ENCODE measurements around the gene PNKP.
A peak's percentile ranks its signal among the peaks of the same experiment; 100 is the strongest.
"Not testable (repeated sequence)": the region's sequence is repeated elsewhere in the genome, so short reads cannot be mapped to it uniquely, and the experiment has no call there.

PNKP gene

DNA sequence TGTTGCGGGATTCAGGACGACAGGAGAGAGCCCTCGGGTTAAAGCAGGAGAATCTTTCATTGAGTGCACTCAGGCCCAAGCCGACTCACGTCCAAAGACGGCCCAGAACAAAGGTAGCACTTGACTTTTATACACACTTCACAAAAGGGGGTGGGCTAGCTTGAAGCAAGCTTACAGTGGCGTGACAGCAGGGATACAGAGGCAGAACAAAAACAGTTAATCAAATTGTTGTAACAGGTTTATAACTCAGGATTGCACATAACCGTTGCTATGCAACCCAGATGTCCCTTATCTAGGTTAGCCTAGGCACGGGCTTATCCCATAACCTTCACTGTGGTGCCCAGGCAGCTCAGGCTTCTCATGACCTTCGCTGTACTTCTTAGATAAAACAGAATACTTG, 47.3 kb downstream of the PNKP start:
- Histone ChIP-seq H3K4me1 (ENCODE audit: insufficient read depth, low read length, poor library complexity, severe bottlenecking) (peaks cover 18% of the 10 kb centered on the region), H3K27me3 (ENCODE audit: insufficient read depth, low read length, poor library complexity, severe bottlenecking) (no peaks in the 10 kb centered on the region), H3F3A (ENCODE audit: low read depth) (no peaks in the 10 kb centered on the region), H4K20me1 (ENCODE audit: insufficient read depth, low read length, poor library complexity, severe bottlenecking) (peaks cover 9% of the 10 kb centered on the region), H3K79me2 (ENCODE audit: insufficient read depth, low read length) (peaks cover 38% of the 10 kb centered on the region), H3K4me3 (ENCODE audit: low read length, poor library complexity, severe bottlenecking) (peak overlapping the region; percentile 17), H3K36me3 (ENCODE audit: insufficient read depth, low read length) (no peaks in the 10 kb centered on the region), H2AFZ (ENCODE audit: low read length) (no peak overlapping the region), H3K9me3 (ENCODE audit: insufficient read depth, low read depth, low read length) (no peaks in the 10 kb centered on the region), H3K9ac (ENCODE audit: low read depth, low read length, poor library complexity, severe bottlenecking) (peak overlapping the region; percentile 89), H3K9me2 (replicated peaks; ENCODE audit: low read depth, low read length) (no peaks in the 10 kb centered on the region), H3K4me2 (ENCODE audit: low read depth, low read length, poor library complexity, severe bottlenecking) (peak overlapping the region; percentile 85)
- TF ChIP-seq CTCF (conservative IDR thresholded peaks at IDR 0.05; ENCODE audit: low read length) (no peak), EZH2phosphoT487 (IDR thresholded peaks at IDR 0.05; ENCODE audit: borderline replicate concordance) (no peak)

DNA sequence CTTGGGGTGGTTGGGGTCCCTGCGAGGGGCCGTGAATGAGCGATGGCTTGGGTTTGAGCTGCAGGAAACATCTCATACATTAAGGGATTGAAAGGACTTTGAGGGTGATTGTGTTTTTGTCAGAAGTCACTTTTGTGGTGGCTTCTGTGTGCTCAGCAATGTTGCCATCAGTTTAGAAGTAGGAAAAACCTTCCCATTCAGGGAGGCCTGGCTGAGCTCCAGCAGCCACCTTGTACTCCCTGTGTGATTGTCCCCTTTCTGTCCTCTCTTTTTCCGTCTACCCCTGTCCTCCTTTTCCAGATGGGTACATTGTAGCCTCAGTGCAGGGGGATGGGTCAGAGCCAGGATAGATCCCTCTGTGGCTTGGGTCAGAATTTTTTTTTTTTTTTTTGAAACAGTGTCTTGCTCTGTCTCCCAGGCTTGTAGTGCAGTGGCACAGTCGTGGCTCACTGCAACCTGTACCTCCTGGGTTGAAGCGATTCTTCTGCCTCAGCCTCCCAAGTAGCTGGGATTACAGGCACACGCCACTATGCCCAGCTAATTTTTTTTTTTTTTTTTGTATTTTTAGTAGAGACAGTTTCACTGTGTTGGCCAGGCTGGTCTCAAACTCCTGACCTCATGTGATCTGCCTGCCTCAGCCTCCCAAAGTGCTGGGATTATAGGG, 47.8 kb downstream of the PNKP start:
- peak overlapping the region; percentile 92 for H3K4me3 ChIP-seq (ENCODE audit: low read length, poor library complexity, severe bottlenecking)
- H3K4me2 ChIP-seq (ENCODE audit: low read depth, low read length, poor library complexity, severe bottlenecking), result peak overlapping the region; percentile 85
- H3F3A ChIP-seq (ENCODE audit: low read depth); H3K27me3 ChIP-seq (ENCODE audit: insufficient read depth, low read length, poor library complexity, severe bottlenecking); H3K36me3 ChIP-seq (ENCODE audit: insufficient read depth, low read length); H3K9me2 ChIP-seq (replicated peaks; ENCODE audit: low read depth, low read length); H4K20me1 ChIP-seq (ENCODE audit: insufficient read depth, low read length, poor library complexity, severe bottlenecking); H2AFZ ChIP-seq (ENCODE audit: low read length); H3K9me3 ChIP-seq (ENCODE audit: insufficient read depth, low read depth, low read length): not testable (repeated sequence)
- peaks cover 18% of the 10 kb centered on the region for H3K4me1 ChIP-seq (ENCODE audit: insufficient read depth, low read length, poor library complexity, severe bottlenecking)
- H3K79me2 ChIP-seq (ENCODE audit: insufficient read depth, low read length), result peaks cover 34% of the 10 kb centered on the region
- peak overlapping the region; percentile 89 for H3K9ac ChIP-seq (ENCODE audit: low read depth, low read length, poor library complexity, severe bottlenecking)

- H3K9me2 ChIP-seq (replicated peaks; ENCODE audit: low read depth, low read length), result no peaks in the 10 kb centered on the region
- no peak for TF ChIP-seq CTCF (conservative IDR thresholded peaks at IDR 0.05; ENCODE audit: low read length)
- TF ChIP-seq EZH2phosphoT487 (IDR thresholded peaks at IDR 0.05; ENCODE audit: borderline replicate concordance), result no peak
- H3K36me3 ChIP-seq (ENCODE audit: insufficient read depth, low read length), result no peaks in the 10 kb centered on the region
- peak overlapping the region; percentile 89 for H3K9ac ChIP-seq (ENCODE audit: low read depth, low read length, poor library complexity, severe bottlenecking)
- H3K4me3 ChIP-seq (ENCODE audit: low read length, poor library complexity, severe bottlenecking), result peak overlapping the region; percentile 92
- H2AFZ ChIP-seq (ENCODE audit: low read length), result peak overlapping the region; percentile 98
- peaks cover 34% of the 10 kb centered on the region for H3K79me2 ChIP-seq (ENCODE audit: insufficient read depth, low read length)
- H3K4me1 ChIP-seq (ENCODE audit: insufficient read depth, low read length, poor library complexity, severe bottlenecking), result peaks cover 18% of the 10 kb centered on the region
- H3K4me2 ChIP-seq (ENCODE audit: low read depth, low read length, poor library complexity, severe bottlenecking), result peak overlapping the region; percentile 85
- peaks cover 9% of the 10 kb centered on the region for H4K20me1 ChIP-seq (ENCODE audit: insufficient read depth, low read length, poor library complexity, severe bottlenecking)
- no peaks in the 10 kb centered on the region for H3F3A ChIP-seq (ENCODE audit: low read depth)
- no peaks in the 10 kb centered on the region for H3K9me3 ChIP-seq (ENCODE audit: insufficient read depth, low read depth, low read length)
- no peaks in the 10 kb centered on the region for H3K27me3 ChIP-seq (ENCODE audit: insufficient read depth, low read length, poor library complexity, severe bottlenecking)
These were observed 48.6 kb downstream of the PNKP start for GRCh38 chr19:49818649-49819370.
